ENCODE measurements around the gene UTP4.

DNA sequence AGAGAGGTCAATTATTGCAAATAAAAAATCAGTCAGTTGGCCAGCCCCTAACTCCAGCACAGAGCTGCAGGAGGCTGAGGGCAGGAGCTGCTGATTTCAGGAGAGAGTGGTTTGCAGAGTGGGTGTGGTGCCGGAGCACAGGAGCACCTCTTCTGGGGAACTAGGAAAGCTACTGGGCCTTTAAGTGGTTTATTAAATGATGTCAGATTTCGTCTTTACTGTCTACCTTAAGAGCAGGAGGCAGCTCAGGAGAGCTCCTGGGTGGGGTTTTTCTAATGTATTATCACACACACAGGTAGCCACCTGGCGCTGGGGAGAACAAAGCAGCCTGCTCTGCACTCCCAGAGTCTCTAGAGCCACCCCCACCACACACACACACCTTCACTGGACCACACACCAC lies 38.5 kb upstream of the UTP4 start:
- TF ChIP-seq, protein P1, sequence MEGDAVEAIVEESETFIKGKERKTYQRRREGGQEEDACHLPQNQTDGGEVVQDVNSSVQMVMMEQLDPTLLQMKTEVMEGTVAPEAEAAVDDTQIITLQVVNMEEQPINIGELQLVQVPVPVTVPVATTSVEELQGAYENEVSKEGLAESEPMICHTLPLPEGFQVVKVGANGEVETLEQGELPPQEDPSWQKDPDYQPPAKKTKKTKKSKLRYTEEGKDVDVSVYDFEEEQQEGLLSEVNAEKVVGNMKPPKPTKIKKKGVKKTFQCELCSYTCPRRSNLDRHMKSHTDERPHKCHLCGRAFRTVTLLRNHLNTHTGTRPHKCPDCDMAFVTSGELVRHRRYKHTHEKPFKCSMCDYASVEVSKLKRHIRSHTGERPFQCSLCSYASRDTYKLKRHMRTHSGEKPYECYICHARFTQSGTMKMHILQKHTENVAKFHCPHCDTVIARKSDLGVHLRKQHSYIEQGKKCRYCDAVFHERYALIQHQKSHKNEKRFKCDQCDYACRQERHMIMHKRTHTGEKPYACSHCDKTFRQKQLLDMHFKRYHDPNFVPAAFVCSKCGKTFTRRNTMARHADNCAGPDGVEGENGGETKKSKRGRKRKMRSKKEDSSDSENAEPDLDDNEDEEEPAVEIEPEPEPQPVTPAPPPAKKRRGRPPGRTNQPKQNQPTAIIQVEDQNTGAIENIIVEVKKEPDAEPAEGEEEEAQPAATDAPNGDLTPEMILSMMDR (IDR thresholded peaks at IDR 0.05) = no peak
- TF ChIP-seq EP300 (IDR thresholded peaks at IDR 0.05; ENCODE audit: low read depth) (no peak), POLR2A (IDR thresholded peaks at IDR 0.05) (no peak)
